Measurements from ENCODE around the gene ABHD12. TPM values are rescaled to one million over a fixed set of nuclear protein-coding genes. Genes with fewer than 3 reads are reported as not detected.

ABHD12 gene
- total RNA-seq, 4 donors from 2014 or later: 11.9 to 18.4 (median 13.8) TPM

- no peaks in the 10 kb centered on the region for H3K27me3 ChIP-seq
- H3K4me3 ChIP-seq: no peak overlapping the region
- in situ Hi-C loops (cut with MboI; ENCODE audit: low sequenced_read_pairs in 4 of 4): loop anchor here in 2 of 4 donors (25.0 kb wide), 2 partner anchors 130 to 270 kb away; partner anchors contain the start of genes ABHD12 (in 1 of the 2) and APMAP (in 1 of the 2)
- intact Hi-C loops (cut with DNase I; ENCODE audit: low total_unique reads): no loop called here
- DNase-seq: no peak
- ATAC-seq: no peak
- no peak overlapping the region for H3K27ac ChIP-seq
- H3K9me3 ChIP-seq: no peaks in the 10 kb centered on the region
- TF ChIP-seq POLR2A (IDR thresholded peaks at IDR 0.05) (no peak), CTCF (IDR thresholded peaks at IDR 0.05 in 4 of 5, conservative IDR thresholded peaks at IDR 0.05 in 1 of 5) (no peak)
- no peaks in the 10 kb centered on the region for H3K36me3 ChIP-seq
- H3K4me1 ChIP-seq: peaks cover 21 to 23% of the 10 kb centered on the region in 2 donors
These were observed 133.5 kb downstream of the ABHD12 start for GRCh38 chr20:25257130-25257529.

GRCh38 chr20:25256226-25256859 is 134.3 kb downstream of the ABHD12 start:
- H3K4me1 ChIP-seq: peaks cover 21 to 31% of the 10 kb centered on the region in 2 donors
- no peak overlapping the region for H3K4me3 ChIP-seq
- H3K27ac ChIP-seq: peak overlapping the region in 3 of 4 donors; percentile 26 to 64 (median 49)
- intact Hi-C loops (cut with DNase I; ENCODE audit: low total_unique reads): no loop called here
- in situ Hi-C loops (cut with MboI; ENCODE audit: low sequenced_read_pairs in 4 of 4): loop anchor here in 2 of 4 donors (25.0 kb wide), 2 partner anchors 131 to 269 kb away; partner anchors contain the start of genes ABHD12 (in 1 of the 2) and APMAP (in 1 of the 2)
- ATAC-seq (peak; percentile 41 to 75), DNase-seq (no peak)
- no peaks in the 10 kb centered on the region for H3K36me3 ChIP-seq
- H3K9me3 ChIP-seq: no peaks in the 10 kb centered on the region
- H3K27me3 ChIP-seq: no peaks in the 10 kb centered on the region
- TF ChIP-seq CTCF (IDR thresholded peaks at IDR 0.05 in 4 of 5, conservative IDR thresholded peaks at IDR 0.05 in 1 of 5): no peak
- TF ChIP-seq POLR2A (IDR thresholded peaks at IDR 0.05): no peak

GRCh38 chr20:25254986-25255680 is 135.5 kb downstream of the ABHD12 start:
- ATAC-seq (peak; percentile 83 to 86), DNase-seq (peak; percentile 41 to 66)
- intact Hi-C loops (cut with DNase I; ENCODE audit: low total_unique reads): no loop called here
- Histone ChIP-seq H3K4me3 (no peak overlapping the region), H3K4me1 (peaks cover 22 to 37% of the 10 kb centered on the region in 2 donors), H3K36me3 (no peaks in the 10 kb centered on the region), H3K27ac (peak overlapping the region in 1 of 4 donors; percentile 64), H3K27me3 (no peaks in the 10 kb centered on the region), H3K9me3 (no peaks in the 10 kb centered on the region)
- in situ Hi-C loops (cut with MboI; ENCODE audit: low sequenced_read_pairs in 4 of 4): loop anchor here in 2 of 4 donors (25.0 kb wide), 2 partner anchors 132 to 268 kb away; partner anchors contain the start of genes ABHD12 (in 1 of the 2) and APMAP (in 1 of the 2)
- no peak for TF ChIP-seq CTCF (IDR thresholded peaks at IDR 0.05 in 4 of 5, conservative IDR thresholded peaks at IDR 0.05 in 1 of 5)
- no peak for TF ChIP-seq POLR2A (IDR thresholded peaks at IDR 0.05)

- Histone ChIP-seq H3K4me3 (no peak overlapping the region), H3K9me3 (no peaks in the 10 kb centered on the region), H3K27ac (no peak overlapping the region), H3K36me3 (no peaks in the 10 kb centered on the region), H3K27me3 (no peaks in the 10 kb centered on the region), H3K4me1 (peaks cover 27 to 41% of the 10 kb centered on the region in 2 donors)
- DNase-seq: no peak
- intact Hi-C loops (cut with DNase I; ENCODE audit: low total_unique reads) (no loop called here), in situ Hi-C loops (cut with MboI; ENCODE audit: low sequenced_read_pairs in 4 of 4) (loop anchor here in 2 of 4 donors (25.0 kb wide), 2 partner anchors 133 to 267 kb away; partner anchors contain the start of genes ABHD12 (in 1 of the 2) and APMAP (in 1 of the 2))
- TF ChIP-seq POLR2A (IDR thresholded peaks at IDR 0.05): no peak
- ATAC-seq: no peak
These were observed 136.1 kb downstream of the ABHD12 start for GRCh38 chr20:25254571-25254970.
